HT-29 (cell line): ENCODE measurements around the gene SH3PXD2A. TPM values are rescaled to one million over a fixed set of nuclear protein-coding genes. Genes with fewer than 3 reads are reported as not detected.
A peak's percentile ranks its signal among the peaks of the same experiment; 100 is the strongest.
"Not testable (repeated sequence)": the region's sequence is repeated elsewhere in the genome, so short reads cannot be mapped to it uniquely, and the experiment has no call there.

Source experiments
- DNase-seq: peaks from one replicate; pipeline ENCODE4 v3.0.0-alpha.2; 2015; ENCODE audit warnings: low spot score
- total RNA-seq: library from RNA; depleted of rRNA; stranded (reverse); fragments of >200 nt; shearing (Covaris generic); gene quantifications from 2 replicates; pipeline ENCODE4 v1.2.3, GENCODE V29; 2014

SH3PXD2A gene
- total RNA-seq, 1 experiment from 2014 or later = 2.7 TPM

GRCh38 chr10:103608056-103608455, 247.3 kb downstream of the SH3PXD2A start:
- DNase-seq = not testable (repeated sequence)

- DNase-seq = not testable (repeated sequence)
Observed at GRCh38 chr10:103607051-103607450, 248.3 kb downstream of the SH3PXD2A start.

GRCh38 chr10:103606097-103606438, 249.3 kb downstream of the SH3PXD2A start:
- DNase-seq = not testable (repeated sequence)

- peak; percentile 53 for DNase-seq
Observed at GRCh38 chr10:103605359-103606096, 249.8 kb downstream of the SH3PXD2A start.

GRCh38 chr10:103603382-103603781, 252.0 kb downstream of the SH3PXD2A start:
- DNase-seq = no peak

GRCh38 chr10:103602852-103603155, 252.6 kb downstream of the SH3PXD2A start:
- no peak for DNase-seq

GRCh38 chr10:103602028-103602851, 253.1 kb downstream of the SH3PXD2A start:
- DNase-seq = no peak

- no peak for DNase-seq
Observed at GRCh38 chr10:103600956-103601569, 254.3 kb downstream of the SH3PXD2A start.

GRCh38 chr10:103600325-103600724, 255.1 kb downstream of the SH3PXD2A start:
- no peak for DNase-seq

- no peak for DNase-seq
Observed at GRCh38 chr10:103599907-103600306, 255.5 kb downstream of the SH3PXD2A start.

GRCh38 chr10:103599211-103599610, 256.2 kb downstream of the SH3PXD2A start:
- DNase-seq = no peak

- peak; percentile 80 for DNase-seq
Observed at GRCh38 chr10:103598654-103599115, 256.7 kb downstream of the SH3PXD2A start.

- DNase-seq = no peak
Observed at GRCh38 chr10:103597003-103597402, 258.4 kb downstream of the SH3PXD2A start.

- no peak for DNase-seq
Observed at GRCh38 chr10:103595933-103596726, 259.2 kb downstream of the SH3PXD2A start.

GRCh38 chr10:103593022-103593570, 262.3 kb downstream of the SH3PXD2A start:
- DNase-seq = no peak

- DNase-seq = peak; percentile 60
Observed at GRCh38 chr10:103592186-103593021, 263.0 kb downstream of the SH3PXD2A start.

- no peak for DNase-seq
Observed at GRCh38 chr10:103590744-103591291, 264.6 kb downstream of the SH3PXD2A start.

GRCh38 chr10:103590060-103590459, 265.3 kb downstream of the SH3PXD2A start:
- no peak for DNase-seq

- DNase-seq = no peak
Observed at GRCh38 chr10:103589074-103589630, 266.2 kb downstream of the SH3PXD2A start.

GRCh38 chr10:103587073-103587472, 268.3 kb downstream of the SH3PXD2A start:
- no peak for DNase-seq
